Sigmoid colon (tissue), 4 donors: ENCODE measurements around the gene LHFPL2.

Experiments used
- EP300 ChIP-seq, 4 donors: sonication (generic); formaldehyde crosslinking; IDR thresholded peaks; one replicate each; pipeline ENCODE4 v1.6.1; 2017; ENCODE audit warnings: antibody characterized with exemption in 4 of 4
- POLR2A ChIP-seq, 2 donors: fragments of 450-650 bp; IDR thresholded peaks; one replicate each; pipeline ENCODE4 v1.6.1; 2016; ENCODE audit warnings: antibody characterized with exemption in 2 of 2, mild to moderate bottlenecking in 2 of 2, moderate library complexity in 2 of 2
- POLR2AphosphoS5 ChIP-seq, 4 donors: sonication (generic); formaldehyde crosslinking; IDR thresholded peaks; one replicate each; pipeline ENCODE4 v1.6.1; 2017; ENCODE audit warnings: antibody characterized with exemption in 4 of 4
- TF ChIP-seq, protein P1 (sequence below), 4 experiments: fragments of 450-650 bp in 3 of 4; fragments of 200-600 bp in 1 of 4; IDR thresholded peaks; one replicate each; pipeline ENCODE4 v1.5.1; 2016 to 2019; ENCODE audit warnings: antibody characterized with exemption in 4 of 4, mild to moderate bottlenecking in 3 of 4, moderate library complexity in 2 of 4

DNA sequence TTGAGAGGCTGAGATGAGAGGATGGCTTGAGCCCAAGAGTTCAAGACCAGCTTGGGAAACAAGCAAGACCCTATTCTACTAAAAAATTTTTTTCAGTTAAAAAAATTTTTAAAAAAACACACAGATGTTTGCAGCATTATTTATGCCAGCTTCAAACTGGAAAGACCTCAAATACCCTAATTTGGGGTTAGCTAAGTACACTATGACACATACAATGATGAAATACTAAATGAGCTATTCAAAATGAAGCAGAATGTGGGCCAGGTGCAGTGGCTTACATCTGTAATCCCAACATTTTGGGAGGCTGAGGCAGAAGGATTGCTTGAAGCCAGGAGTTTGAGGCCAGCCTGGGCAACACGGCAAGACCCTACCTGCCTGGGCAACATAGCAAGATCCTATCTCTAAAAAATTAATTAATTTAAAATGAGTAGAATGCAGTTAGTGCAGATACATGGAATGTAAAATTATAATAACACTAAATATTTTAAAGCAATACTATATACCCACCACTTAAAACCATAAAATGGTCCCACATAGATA is 44.9 kb downstream of the LHFPL2 start:
- TF ChIP-seq POLR2AphosphoS5 (IDR thresholded peaks at IDR 0.05) = no peak
- TF ChIP-seq, protein P1, sequence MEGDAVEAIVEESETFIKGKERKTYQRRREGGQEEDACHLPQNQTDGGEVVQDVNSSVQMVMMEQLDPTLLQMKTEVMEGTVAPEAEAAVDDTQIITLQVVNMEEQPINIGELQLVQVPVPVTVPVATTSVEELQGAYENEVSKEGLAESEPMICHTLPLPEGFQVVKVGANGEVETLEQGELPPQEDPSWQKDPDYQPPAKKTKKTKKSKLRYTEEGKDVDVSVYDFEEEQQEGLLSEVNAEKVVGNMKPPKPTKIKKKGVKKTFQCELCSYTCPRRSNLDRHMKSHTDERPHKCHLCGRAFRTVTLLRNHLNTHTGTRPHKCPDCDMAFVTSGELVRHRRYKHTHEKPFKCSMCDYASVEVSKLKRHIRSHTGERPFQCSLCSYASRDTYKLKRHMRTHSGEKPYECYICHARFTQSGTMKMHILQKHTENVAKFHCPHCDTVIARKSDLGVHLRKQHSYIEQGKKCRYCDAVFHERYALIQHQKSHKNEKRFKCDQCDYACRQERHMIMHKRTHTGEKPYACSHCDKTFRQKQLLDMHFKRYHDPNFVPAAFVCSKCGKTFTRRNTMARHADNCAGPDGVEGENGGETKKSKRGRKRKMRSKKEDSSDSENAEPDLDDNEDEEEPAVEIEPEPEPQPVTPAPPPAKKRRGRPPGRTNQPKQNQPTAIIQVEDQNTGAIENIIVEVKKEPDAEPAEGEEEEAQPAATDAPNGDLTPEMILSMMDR (IDR thresholded peaks at IDR 0.05) = no peak
- TF ChIP-seq EP300 (IDR thresholded peaks at IDR 0.05) = no peak
- no peak for TF ChIP-seq POLR2A (IDR thresholded peaks at IDR 0.05)
